ENCODE measurements around the gene PPP2R1A. TPM values are rescaled to one million over a fixed set of nuclear protein-coding genes. Genes with fewer than 3 reads are reported as not detected.
"Not testable (repeated sequence)": the region's sequence is repeated elsewhere in the genome, so short reads cannot be mapped to it uniquely, and the experiment has no call there.

Gene PPP2R1A
- polyA plus RNA-seq, 3 donors: 423 to 502 (median 490) TPM

- no peak for DNase-seq (ENCODE audit: low read depth in 3 of 3, low spot score in 2 of 3)
Measured at GRCh38 chr19:52237197-52237596, 47.3 kb downstream of the PPP2R1A start.

GRCh38 chr19:52237771-52238400, 48.0 kb downstream of the PPP2R1A start:
- peak; percentile 36 to 47 (median 39) for DNase-seq (ENCODE audit: low read depth in 3 of 3, low spot score in 2 of 3)

- no peak for DNase-seq (ENCODE audit: low read depth in 3 of 3, low spot score in 2 of 3)
Measured at GRCh38 chr19:52244021-52244420, 54.2 kb downstream of the PPP2R1A start.

DNA sequence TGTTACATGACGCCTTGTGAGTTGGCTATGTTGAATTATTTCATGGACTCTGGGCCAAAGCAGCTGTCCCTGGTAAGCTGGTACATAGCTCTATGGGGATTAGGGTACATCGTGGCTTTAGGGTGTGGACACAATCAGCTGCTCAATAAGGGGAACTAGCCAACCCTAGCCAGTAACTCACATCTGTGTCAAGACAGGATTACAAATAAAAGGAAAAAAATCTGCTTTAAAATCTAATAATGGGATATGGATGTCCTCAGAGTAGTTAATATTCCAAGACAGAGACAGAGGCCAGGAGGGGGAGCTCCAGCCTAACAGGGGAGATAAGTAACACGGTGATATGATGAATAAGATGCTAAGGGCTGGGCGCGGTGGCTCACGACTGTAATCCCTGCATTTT, 58.4 kb downstream of the PPP2R1A start:
- DNase-seq (ENCODE audit: low read depth in 3 of 3, low spot score in 2 of 3): no peak

- DNase-seq (ENCODE audit: low read depth in 3 of 3, low spot score in 2 of 3): no peak
Measured at GRCh38 chr19:52258426-52258825, 68.6 kb downstream of the PPP2R1A start.

DNA sequence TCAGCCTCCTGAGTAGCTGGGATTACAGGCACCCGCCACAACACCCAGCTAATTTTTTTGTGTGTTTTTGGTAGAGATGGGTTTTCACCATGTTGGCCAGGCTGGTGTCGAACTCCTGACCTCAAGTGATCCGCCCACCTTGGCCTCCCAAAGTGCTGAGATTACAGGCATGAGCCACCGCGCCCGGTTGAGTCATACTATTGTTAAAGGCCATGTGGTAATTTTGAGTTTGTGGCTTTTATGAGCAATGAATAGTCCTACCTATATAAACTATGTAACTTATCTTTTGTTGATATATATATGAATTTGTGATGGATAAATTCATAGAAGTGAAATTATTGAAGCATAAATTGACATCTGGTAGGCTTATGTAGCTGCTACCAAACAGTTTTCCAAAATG, 75.7 kb downstream of the PPP2R1A start:
- DNase-seq (ENCODE audit: low read depth in 3 of 3, low spot score in 2 of 3): not testable (repeated sequence)

DNA sequence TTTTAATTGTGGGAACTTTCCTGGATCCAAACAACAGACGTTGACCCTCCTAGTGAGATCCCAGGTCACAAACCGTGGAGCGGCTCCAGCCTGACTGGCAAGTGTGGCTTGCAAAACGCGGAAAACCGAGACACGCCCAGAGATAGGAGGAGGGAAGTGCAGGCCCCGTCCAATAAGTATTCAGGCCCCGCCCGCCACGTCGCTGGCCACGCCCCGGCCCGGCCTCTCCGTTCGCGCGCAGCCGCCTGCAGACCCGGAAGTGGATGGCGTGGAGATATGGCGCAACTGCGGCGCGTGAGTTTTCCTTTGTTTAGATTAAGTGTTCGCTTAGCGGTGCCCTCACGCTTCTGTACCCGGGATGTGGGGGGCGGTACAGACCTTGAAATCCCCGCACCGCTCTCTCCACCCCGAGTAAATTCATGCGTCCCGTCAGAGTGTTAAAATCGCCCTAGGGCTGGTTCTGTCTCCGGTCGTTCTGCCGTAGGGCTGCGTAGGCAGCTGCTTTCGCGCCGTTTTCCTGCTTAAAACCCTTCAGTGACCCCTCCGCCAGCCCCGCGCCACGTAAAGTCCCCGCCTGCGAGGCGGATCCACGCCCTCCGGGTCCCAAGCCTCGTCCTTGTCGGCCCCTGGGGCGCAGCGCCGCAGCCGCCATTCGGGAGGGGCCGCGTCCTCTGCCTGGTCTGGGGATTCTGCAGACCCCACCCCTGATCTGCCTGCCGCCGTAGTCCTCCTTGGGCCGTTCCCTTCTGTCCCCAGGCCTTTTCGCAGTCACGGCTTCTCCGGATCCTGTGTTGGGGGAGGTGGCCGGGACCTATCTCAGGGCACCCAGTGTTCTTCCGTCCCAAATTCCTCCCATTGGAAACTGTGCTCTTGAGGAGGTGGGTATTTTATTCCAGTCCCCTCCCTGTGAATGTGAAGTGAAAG, 79.7 kb downstream of the PPP2R1A start, which contains the start of gene ZNF766:
Gene ZNF766, plus strand, starts transcription at position 250 of the 924 bp plus-strand sequence. Its CDS starts 27 bp downstream, at position 277.
- DNase-seq (ENCODE audit: low read depth in 3 of 3, low spot score in 2 of 3): peak; percentile 68 to 87 (median 85)

- peak in 2 of 3 donors; percentile 10 to 13 for DNase-seq (ENCODE audit: low read depth in 3 of 3, low spot score in 2 of 3)
Measured at GRCh38 chr19:52270266-52270885, 80.5 kb downstream of the PPP2R1A start.

- DNase-seq (ENCODE audit: low read depth in 3 of 3, low spot score in 2 of 3): no peak
Measured at GRCh38 chr19:52273301-52273700, 83.4 kb downstream of the PPP2R1A start.

GRCh38 chr19:52274191-52274590, 84.3 kb downstream of the PPP2R1A start:
- DNase-seq (ENCODE audit: low read depth in 3 of 3, low spot score in 2 of 3): no peak

- DNase-seq (ENCODE audit: low read depth in 3 of 3, low spot score in 2 of 3): no peak
Measured at GRCh38 chr19:52275988-52276387, 86.1 kb downstream of the PPP2R1A start.

- no peak for DNase-seq (ENCODE audit: low read depth in 3 of 3, low spot score in 2 of 3)
Measured at GRCh38 chr19:52277471-52277870, 87.6 kb downstream of the PPP2R1A start.

Other genes starting within 250 kb of the PPP2R1A start
- gene ZNF350, start 203.2 kb upstream of the PPP2R1A start, polyA plus RNA-seq (ENCODE audit: insufficient read length in 3 of 3): 10 to 100 TPM; 18.8 to 22.8 (median 21.5) TPM
- 10 to 100 TPM; 19.6 to 20.5 (median 20.4) TPM for gene ZNF615, start 181.8 kb upstream of the PPP2R1A start, polyA plus RNA-seq (ENCODE audit: insufficient read length in 3 of 3)
- 10 to 100 TPM; 17.3 to 19.0 (median 17.8) TPM for gene ZNF614, start 161.7 kb upstream of the PPP2R1A start, polyA plus RNA-seq (ENCODE audit: insufficient read length in 3 of 3)
- gene ZNF432, start 141.2 kb upstream of the PPP2R1A start, polyA plus RNA-seq (ENCODE audit: insufficient read length in 3 of 3): 10 to 100 TPM; 21.3 to 25.0 (median 23.0) TPM
- 10 to 100 TPM; 12.7 to 16.2 (median 13.8) TPM for gene ZNF841, start 94.3 kb upstream of the PPP2R1A start, polyA plus RNA-seq (ENCODE audit: insufficient read length in 3 of 3)
- gene ZNF616, start 50.1 kb upstream of the PPP2R1A start, polyA plus RNA-seq (ENCODE audit: insufficient read length in 3 of 3): 10 to 100 TPM; 21.3 to 22.0 (median 21.8) TPM
- gene ZNF836, start 18.4 kb upstream of the PPP2R1A start, polyA plus RNA-seq (ENCODE audit: insufficient read length in 3 of 3): 10 to 100 TPM; 17.2 to 21.4 (median 18.2) TPM
- 10 to 100 TPM; 19.7 to 25.0 (median 23.5) TPM for gene ZNF766, start 79.5 kb downstream of the PPP2R1A start, polyA plus RNA-seq (ENCODE audit: insufficient read length in 3 of 3)
- gene ZNF480, start 107.1 kb downstream of the PPP2R1A start, polyA plus RNA-seq (ENCODE audit: insufficient read length in 3 of 3): 10 to 100 TPM; 16.5 to 20.5 (median 18.8) TPM
- gene ZNF610, start 146.2 kb downstream of the PPP2R1A start, polyA plus RNA-seq (ENCODE audit: insufficient read length in 3 of 3): 10 to 100 TPM; 13.4 to 14.0 (median 13.7) TPM
- 10 to 100 TPM; 20.0 to 29.7 (median 21.7) TPM for gene ZNF880, start 179.9 kb downstream of the PPP2R1A start, polyA plus RNA-seq (ENCODE audit: insufficient read length in 3 of 3)
- gene ZNF528, start 207.8 kb downstream of the PPP2R1A start, polyA plus RNA-seq (ENCODE audit: insufficient read length in 3 of 3): 10 to 100 TPM; 27.4 to 29.6 (median 29.6) TPM
- under 1 TPM; 0.57 to 0.62 (median 0.58) TPM for gene ZNF534, start 239.1 kb downstream of the PPP2R1A start, polyA plus RNA-seq (ENCODE audit: insufficient read length in 3 of 3)

Measured in right renal cortex interstitium (tissue), 3 donors.